ENCODE data around the gene CCDC92. TPM values are rescaled to one million over a fixed set of nuclear protein-coding genes. Genes with fewer than 3 reads are reported as not detected.

Gene CCDC92
- polyA plus RNA-seq, 1 experiment = 52.2 TPM

GRCh38 chr12:124011435-124012115 lies 38.9 kb upstream of the CCDC92 start:
- CTCF ChIA-PET = no interaction called here
- Histone ChIP-seq H3K9me3 (ENCODE audit: control insufficient read depth, insufficient read depth, low read length) (no peaks in the 10 kb centered on the region), H3K4me3 (ENCODE audit: low read depth, low read length) (no peak overlapping the region), H3K27me3 (ENCODE audit: control insufficient read depth, insufficient read depth, low read length) (no peaks in the 10 kb centered on the region), H3K27ac (ENCODE audit: low read depth, low read length) (no peak overlapping the region)
- DNase-seq (ENCODE audit: low read depth, low spot score) = no peak
- POLR2A ChIA-PET = no interaction called here
- TF ChIP-seq CTCF (IDR thresholded peaks at IDR 0.05; ENCODE audit: low read depth, low read length) = no peak

- no peak overlapping the region for H3K4me3 ChIP-seq (ENCODE audit: low read depth, low read length)
- H3K27me3 ChIP-seq (ENCODE audit: control insufficient read depth, insufficient read depth, low read length) = no peaks in the 10 kb centered on the region
- ChIA-PET POLR2A (no interaction called here), CTCF (no interaction called here)
- no peak overlapping the region for H3K27ac ChIP-seq (ENCODE audit: low read depth, low read length)
- no peak for DNase-seq (ENCODE audit: low read depth, low spot score)
- H3K9me3 ChIP-seq (ENCODE audit: control insufficient read depth, insufficient read depth, low read length) = no peaks in the 10 kb centered on the region
- no peak for TF ChIP-seq CTCF (IDR thresholded peaks at IDR 0.05; ENCODE audit: low read depth, low read length)
These were observed 38.1 kb upstream of the CCDC92 start for GRCh38 chr12:124010687-124011086.

- no peaks in the 10 kb centered on the region for H3K27me3 ChIP-seq (ENCODE audit: control insufficient read depth, insufficient read depth, low read length)
- H3K27ac ChIP-seq (ENCODE audit: low read depth, low read length) = no peak overlapping the region
- TF ChIP-seq CTCF (IDR thresholded peaks at IDR 0.05; ENCODE audit: low read depth, low read length) = no peak
- CTCF ChIA-PET = no interaction called here
- H3K4me3 ChIP-seq (ENCODE audit: low read depth, low read length) = no peak overlapping the region
- no peak for DNase-seq (ENCODE audit: low read depth, low spot score)
- POLR2A ChIA-PET = no interaction called here
- H3K9me3 ChIP-seq (ENCODE audit: control insufficient read depth, insufficient read depth, low read length) = no peaks in the 10 kb centered on the region
These were observed 37.1 kb upstream of the CCDC92 start for GRCh38 chr12:124009781-124010180.

DNA sequence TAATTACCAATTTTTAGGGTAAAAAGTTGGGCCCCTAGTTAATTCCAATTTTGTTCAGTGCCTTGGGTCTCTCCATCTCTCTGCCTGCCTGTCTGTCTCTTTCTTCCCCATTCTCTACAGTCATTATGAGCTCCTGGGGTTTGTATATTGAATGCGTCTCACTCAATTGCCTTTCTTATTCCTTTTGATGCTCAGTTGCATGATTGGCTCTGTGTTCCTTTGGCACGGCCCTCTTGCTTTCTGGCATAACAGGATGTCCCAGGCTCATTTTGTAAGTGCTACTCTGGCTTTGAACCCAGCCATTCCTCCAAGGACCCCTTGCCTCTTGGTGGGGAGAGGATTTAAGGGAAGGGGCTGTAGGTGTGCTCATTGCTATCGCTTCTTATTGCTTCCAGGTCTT lies 36.0 kb upstream of the CCDC92 start:
- POLR2A ChIA-PET = interaction anchor here (0.5 to 2.3 kb wide), 2 partner anchors 10 to 32 kb away, joined by 3 to 5 read pairs; no protein-coding TSS in a partner anchor
- Histone ChIP-seq H3K9me3 (ENCODE audit: control insufficient read depth, insufficient read depth, low read length) (no peaks in the 10 kb centered on the region), H3K27ac (ENCODE audit: low read depth, low read length) (no peak overlapping the region), H3K27me3 (ENCODE audit: control insufficient read depth, insufficient read depth, low read length) (no peaks in the 10 kb centered on the region), H3K4me3 (ENCODE audit: low read depth, low read length) (no peak overlapping the region)
- no peak for DNase-seq (ENCODE audit: low read depth, low spot score)
- no peak for TF ChIP-seq CTCF (IDR thresholded peaks at IDR 0.05; ENCODE audit: low read depth, low read length)
- CTCF ChIA-PET = interaction anchor here (0.6 to 1.2 kb wide), 2 partner anchors 24 to 387 kb away, joined by 6 to 8 read pairs; no protein-coding TSS in a partner anchor

DNA sequence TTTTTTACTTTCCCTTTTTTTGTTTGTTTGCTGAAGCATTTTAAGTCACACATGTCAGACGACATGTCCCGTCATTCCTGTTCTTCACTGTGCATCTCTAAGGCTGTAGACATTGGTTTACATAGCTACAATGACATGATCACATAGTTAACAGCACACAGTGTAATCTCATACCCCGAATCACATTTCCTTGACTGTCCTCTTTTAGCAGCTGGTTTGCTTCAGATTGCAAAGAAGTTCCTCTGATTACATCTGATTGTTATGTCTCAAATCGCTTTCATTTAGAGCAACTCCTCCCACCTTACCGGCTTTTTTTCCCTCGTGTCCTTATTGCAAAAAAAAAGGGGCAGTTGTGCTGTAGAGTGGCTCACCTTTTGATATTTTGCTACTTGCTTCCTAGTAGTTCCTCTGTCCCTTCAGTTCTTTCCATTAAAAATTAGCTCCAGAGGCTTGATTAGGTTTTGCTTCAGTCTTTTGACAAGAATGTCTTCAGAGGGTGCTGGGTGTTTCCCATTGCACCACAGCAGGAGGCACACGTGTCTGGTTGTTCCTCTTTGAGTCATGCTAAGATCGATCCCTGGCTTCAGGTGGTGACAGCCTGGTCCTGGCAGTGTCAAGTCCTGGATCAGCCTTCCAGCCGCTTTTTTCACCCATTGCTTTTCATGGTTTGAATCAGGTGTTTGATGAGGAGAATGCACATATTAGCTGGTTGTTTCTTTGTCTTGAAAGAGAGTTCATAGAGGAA lies 35.4 kb upstream of the CCDC92 start:
- POLR2A ChIA-PET = interaction anchor here (0.5 to 2.3 kb wide), 3 partner anchors 10 to 36 kb away, joined by 3 to 5 read pairs (median 3); no protein-coding TSS in a partner anchor
- no peak overlapping the region for H3K27ac ChIP-seq (ENCODE audit: low read depth, low read length)
- no peaks in the 10 kb centered on the region for H3K9me3 ChIP-seq (ENCODE audit: control insufficient read depth, insufficient read depth, low read length)
- H3K27me3 ChIP-seq (ENCODE audit: control insufficient read depth, insufficient read depth, low read length) = no peaks in the 10 kb centered on the region
- H3K4me3 ChIP-seq (ENCODE audit: low read depth, low read length) = no peak overlapping the region
- CTCF ChIA-PET = interaction anchor here (0.6 to 1.2 kb wide), 2 partner anchors 25 to 386 kb away, joined by 6 to 8 read pairs; no protein-coding TSS in a partner anchor
- DNase-seq (ENCODE audit: low read depth, low spot score) = no peak
- TF ChIP-seq CTCF (IDR thresholded peaks at IDR 0.05; ENCODE audit: low read depth, low read length) = no peak

All from AG04450 (cell line).